Mucosa of descending colon (tissue), 3 donors: ENCODE data around the gene CASZ1. TPM values are rescaled to one million over a fixed set of nuclear protein-coding genes. Genes with fewer than 3 reads are reported as not detected.

ENCODE experiments used
- ATAC-seq: fragments of 200-7000 bp; cut with Tn5 transposase; one replicate; pipeline ENCODE4 v1.9.1; 2020; ENCODE audit warnings: mild to moderate bottlenecking, moderate library complexity
- DNase-seq, 3 donors: peaks; one replicate each; pipeline ENCODE4 v3.0.0-alpha.2; 2020
- H3K36me3 ChIP-seq: fragments of 200-600 bp; one replicate; pipeline ENCODE4 v1.8.0; 2021; ENCODE audit warnings: low read depth, mild to moderate bottlenecking
- H3K4me1 ChIP-seq: fragments of 200-600 bp; one replicate; pipeline ENCODE4 v1.8.0; 2021; ENCODE audit warnings: low read depth, mild to moderate bottlenecking
- H3K4me3 ChIP-seq: fragments of 200-600 bp; one replicate; pipeline ENCODE4 v1.8.0; 2021; ENCODE audit warnings: mild to moderate bottlenecking
- H3K9me3 ChIP-seq: fragments of 200-600 bp; one replicate; pipeline ENCODE4 v1.8.0; 2021; ENCODE audit warnings: mild to moderate bottlenecking
- intact Hi-C, 2 donors: fragments of 100-400 bp; cut with DNase I in 1 of 2; cut with micrococcal nuclease in 1 of 2; formaldehyde crosslinking; loops; one replicate each; pipeline versions ENCODE4 v1.11.0 to v1.11.1; 2022; cut with DNase I, micrococcal nuclease
- total RNA-seq, 3 donors: library from RNA; stranded (reverse); fragmentation: NEBNext Ultra II Directional in 2 of 3; extraction: Animal tissue kit (Norgen Biotek cat#: 25700) in 2 of 3; gene quantifications; one replicate each; pipeline versions ENCODE4 v1.2.1 to v1.2.4, GENCODE V29; 2021 to 2023
- TF ChIP-seq, protein P1 (sequence below): fragments of 200-600 bp; IDR thresholded peaks from one replicate; pipeline ENCODE4 v1.8.0; 2022; ENCODE audit warnings: antibody characterized with exemption, mild to moderate bottlenecking
- donor health status: DM: no; HTN: no; CAD: no; lungs with moderate emphysema.
- donor health status: DM: no; HTN: no; CAD: no.
- donor health status: DM: no; HTN: yes; CAD: no.

Gene CASZ1
- total RNA-seq, 3 donors from 2014 or later: 66.5 to 110 (median 84.5) TPM

GRCh38 chr1:10670190-10670589 is 126.3 kb downstream of the CASZ1 start:
- Histone ChIP-seq H3K4me1 (peaks cover 13% of the 10 kb centered on the region), H3K4me3 (no peak overlapping the region), H3K36me3 (no peaks in the 10 kb centered on the region), H3K9me3 (no peaks in the 10 kb centered on the region)
- ATAC-seq: no peak
- TF ChIP-seq, protein P1, sequence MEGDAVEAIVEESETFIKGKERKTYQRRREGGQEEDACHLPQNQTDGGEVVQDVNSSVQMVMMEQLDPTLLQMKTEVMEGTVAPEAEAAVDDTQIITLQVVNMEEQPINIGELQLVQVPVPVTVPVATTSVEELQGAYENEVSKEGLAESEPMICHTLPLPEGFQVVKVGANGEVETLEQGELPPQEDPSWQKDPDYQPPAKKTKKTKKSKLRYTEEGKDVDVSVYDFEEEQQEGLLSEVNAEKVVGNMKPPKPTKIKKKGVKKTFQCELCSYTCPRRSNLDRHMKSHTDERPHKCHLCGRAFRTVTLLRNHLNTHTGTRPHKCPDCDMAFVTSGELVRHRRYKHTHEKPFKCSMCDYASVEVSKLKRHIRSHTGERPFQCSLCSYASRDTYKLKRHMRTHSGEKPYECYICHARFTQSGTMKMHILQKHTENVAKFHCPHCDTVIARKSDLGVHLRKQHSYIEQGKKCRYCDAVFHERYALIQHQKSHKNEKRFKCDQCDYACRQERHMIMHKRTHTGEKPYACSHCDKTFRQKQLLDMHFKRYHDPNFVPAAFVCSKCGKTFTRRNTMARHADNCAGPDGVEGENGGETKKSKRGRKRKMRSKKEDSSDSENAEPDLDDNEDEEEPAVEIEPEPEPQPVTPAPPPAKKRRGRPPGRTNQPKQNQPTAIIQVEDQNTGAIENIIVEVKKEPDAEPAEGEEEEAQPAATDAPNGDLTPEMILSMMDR: no peak
- intact Hi-C loops: no loop called here
- DNase-seq: no peak

DNA sequence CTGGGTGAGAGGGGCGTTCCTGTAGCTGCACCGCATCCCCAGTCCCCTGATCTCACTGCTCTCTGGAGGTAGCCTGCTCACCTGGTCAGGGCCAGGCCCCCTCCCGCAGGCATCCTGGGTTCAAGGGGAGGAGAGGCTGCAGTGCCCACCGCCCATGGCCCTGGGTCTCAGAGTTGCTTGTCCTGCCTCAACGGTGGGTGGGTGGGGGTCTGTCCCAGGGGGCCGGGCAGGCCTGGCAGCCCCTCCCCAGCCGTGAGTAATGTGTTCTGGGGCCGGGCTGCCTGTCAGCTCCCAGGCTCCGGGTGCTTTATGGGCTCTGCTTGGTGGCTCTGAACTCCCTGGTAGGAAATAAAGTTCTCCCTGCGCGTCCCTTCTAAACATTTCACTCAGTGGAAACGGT is 126.9 kb downstream of the CASZ1 start:
- no peak for ATAC-seq
- no peaks in the 10 kb centered on the region for H3K9me3 ChIP-seq
- H3K4me3 ChIP-seq: no peak overlapping the region
- intact Hi-C loops: no loop called here
- peaks cover 9% of the 10 kb centered on the region for H3K4me1 ChIP-seq
- no peaks in the 10 kb centered on the region for H3K36me3 ChIP-seq
- DNase-seq: no peak
- TF ChIP-seq, protein P1: no peak

DNA sequence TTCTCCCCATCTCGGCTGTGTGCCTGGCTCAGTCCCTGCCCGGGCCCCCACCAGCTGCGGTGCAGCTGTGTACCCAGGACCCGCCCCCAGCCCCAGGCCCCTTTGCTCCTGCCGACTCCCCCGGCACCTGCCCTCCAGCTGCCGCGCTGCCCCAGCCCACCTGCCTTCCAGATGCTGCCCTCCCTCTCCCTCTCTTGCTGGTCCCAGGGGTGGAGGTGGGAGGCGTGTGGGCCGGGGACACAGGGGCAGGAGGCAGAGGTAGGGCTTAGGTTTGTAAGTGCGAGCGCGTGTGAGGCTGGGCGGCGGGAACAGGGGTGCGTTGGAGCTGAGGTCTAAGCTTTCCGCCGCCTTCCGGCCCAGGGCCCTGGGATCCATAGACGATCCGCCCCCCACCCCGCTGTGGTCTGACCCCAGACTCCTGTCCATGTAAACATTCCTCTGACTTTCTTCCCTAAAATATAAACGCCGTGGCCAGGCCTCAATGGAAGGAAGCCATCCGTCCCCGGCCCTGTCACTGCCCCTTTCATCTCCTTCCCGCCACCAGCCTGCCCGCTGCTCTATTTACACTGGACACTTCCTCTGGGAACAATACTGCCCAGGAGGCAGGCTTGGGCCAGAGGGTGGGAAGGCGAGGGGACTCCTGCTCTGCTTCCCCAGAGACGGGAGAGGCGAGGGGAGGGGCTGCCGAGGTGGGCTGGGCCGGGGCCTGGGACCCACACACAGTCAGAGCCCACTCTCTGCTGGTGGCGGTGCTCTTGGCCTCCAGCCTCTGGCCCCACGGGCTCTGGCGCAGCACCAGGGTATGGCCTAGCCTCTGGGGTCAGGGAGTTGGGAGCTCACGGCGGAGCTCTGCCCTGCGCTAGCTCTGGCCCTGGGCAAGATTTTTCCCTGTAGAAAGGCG is 128.3 kb downstream of the CASZ1 start:
- no peaks in the 10 kb centered on the region for H3K9me3 ChIP-seq
- no peaks in the 10 kb centered on the region for H3K36me3 ChIP-seq
- DNase-seq (no peak), ATAC-seq (no peak)
- TF ChIP-seq, protein P1: no peak
- intact Hi-C loops: no loop called here
- no peak overlapping the region for H3K4me3 ChIP-seq
- peaks cover 5% of the 10 kb centered on the region for H3K4me1 ChIP-seq

- intact Hi-C loops: no loop called here
- TF ChIP-seq, protein P1: no peak
- DNase-seq: no peak
- peaks cover 5% of the 10 kb centered on the region for H3K4me1 ChIP-seq
- no peaks in the 10 kb centered on the region for H3K36me3 ChIP-seq
- no peaks in the 10 kb centered on the region for H3K9me3 ChIP-seq
- no peak overlapping the region for H3K4me3 ChIP-seq
- ATAC-seq: no peak
These were observed 130.3 kb downstream of the CASZ1 start for GRCh38 chr1:10665930-10666850.

GRCh38 chr1:10665226-10665625 is 131.2 kb downstream of the CASZ1 start:
- intact Hi-C loops: no loop called here
- Histone ChIP-seq H3K4me1 (peaks cover 5% of the 10 kb centered on the region), H3K9me3 (no peaks in the 10 kb centered on the region), H3K4me3 (no peak overlapping the region), H3K36me3 (no peaks in the 10 kb centered on the region)
- DNase-seq (no peak), ATAC-seq (no peak)
- TF ChIP-seq, protein P1: no peak
